Keratinocyte (primary cell): Measurements from ENCODE around the gene KLHDC3. TPM values are rescaled to one million over a fixed set of nuclear protein-coding genes. Genes with fewer than 3 reads are reported as not detected.

ENCODE experiments used
- DNase-seq: peaks from one replicate; pipeline ENCODE4 v3.0.0-alpha.2; 2011; ENCODE audit warnings: low read depth, missing footprints, low spot score
- FAIRE-seq: peaks from 2 replicates; lab custom pipeline; 2011; peaks lifted over from hg19 to GRCh38; lab: Jason Lieb, UNC
- H2AFZ ChIP-seq: 2 replicates; pipeline ENCODE4 v1.6.0; 2012; ENCODE audit warnings: low read length, control low read depth, inconsistent platforms; ENCODE audit not compliant: control insufficient read depth
- H3K27ac ChIP-seq: 2 replicates; pipeline ENCODE4 v1.5.1; 2011; ENCODE audit warnings: low read length; ENCODE audit not compliant: control insufficient read depth, insufficient read depth
- H3K27me3 ChIP-seq: 3 replicates; pipeline ENCODE4 v1.6.0; 2011; ENCODE audit warnings: low read length; ENCODE audit not compliant: control insufficient read depth, insufficient read depth; ENCODE audit errors: extremely low read depth
- H3K36me3 ChIP-seq, 2 experiments: 2 replicates in 1 of 2; 3 replicates in 1 of 2; pipeline ENCODE4 v1.5.1; 2011; ENCODE audit warnings: low read length in 2 of 2, mild to moderate bottlenecking in 1 of 2; ENCODE audit not compliant: control insufficient read depth in 2 of 2, insufficient read depth in 2 of 2; ENCODE audit errors: extremely low read depth in 1 of 2
- H3K4me1 ChIP-seq: 3 replicates; pipeline ENCODE4 v1.5.1; 2011; ENCODE audit warnings: low read length; ENCODE audit not compliant: control insufficient read depth, insufficient read depth; ENCODE audit errors: extremely low read depth
- H3K4me2 ChIP-seq: 3 replicates; pipeline ENCODE4 v1.6.0; 2011; ENCODE audit warnings: low read depth, low read length; ENCODE audit not compliant: control insufficient read depth, insufficient read depth; ENCODE audit errors: extremely low read depth
- H3K4me3 ChIP-seq, 3 experiments: fragments of 200-600 bp in 1 of 3; sonication (generic) in 1 of 3; 2 replicates in 2 of 3; 3 replicates in 1 of 3; pipeline ENCODE4 v1.5.1; 2011 to 2016; ENCODE audit warnings: low read length in 3 of 3, mild to moderate bottlenecking in 3 of 3, control low read depth in 2 of 3, inconsistent platforms in 1 of 3, low read depth in 1 of 3, mixed read lengths in 1 of 3, mixed run types in 1 of 3, moderate library complexity in 1 of 3; ENCODE audit not compliant: control insufficient read depth in 2 of 3, insufficient read depth in 2 of 3; ENCODE audit errors: extremely low read depth in 1 of 3
- H3K79me2 ChIP-seq: 2 replicates; pipeline ENCODE4 v1.6.0; 2012; ENCODE audit warnings: low read length; ENCODE audit not compliant: control insufficient read depth, insufficient read depth
- H3K9ac ChIP-seq: 3 replicates; pipeline ENCODE4 v1.6.0; 2011; ENCODE audit warnings: low read length; ENCODE audit not compliant: control insufficient read depth, insufficient read depth; ENCODE audit errors: extremely low read depth
- H3K9me1 ChIP-seq: 3 replicates; pipeline ENCODE4 v1.6.0; 2011; ENCODE audit warnings: low read length; ENCODE audit not compliant: control insufficient read depth, insufficient read depth; ENCODE audit errors: extremely low read depth
- H3K9me3 ChIP-seq: 2 replicates; pipeline ENCODE4 v1.5.1; 2012; ENCODE audit warnings: low read depth, low read length; ENCODE audit not compliant: control insufficient read depth
- H4K20me1 ChIP-seq: 3 replicates; pipeline ENCODE4 v1.6.0; 2011; ENCODE audit warnings: low read length; ENCODE audit not compliant: control insufficient read depth, insufficient read depth; ENCODE audit errors: extremely low read depth
- CTCF ChIP-seq, 3 experiments: IDR thresholded peaks in 1 of 3; conservative IDR thresholded peaks in 1 of 3; optimal IDR thresholded peaks in 1 of 3; 2 replicates in 2 of 3; 3 replicates in 1 of 3; pipeline versions ENCODE3 to v1.5.1; 2011; ENCODE audit warnings: low read length in 3 of 3, mild to moderate bottlenecking in 3 of 3, moderate library complexity in 2 of 3, control low read depth in 1 of 3, inconsistent platforms in 1 of 3; ENCODE audit not compliant: insufficient read depth in 2 of 3; ENCODE audit errors: extremely low read depth in 1 of 3
- EZH2 ChIP-seq: IDR thresholded peaks from one replicate; pipeline ENCODE4 v1.6.1; 2012; ENCODE audit warnings: inconsistent platforms, mild to moderate bottlenecking, low read length, moderate library complexity
- dilution Hi-C: fragments of 300-500 bp; cut with MboI; formaldehyde crosslinking; loops from one replicate; pipeline ENCODE4 v1.7.0; 2020; ENCODE audit warnings: low sequenced_read_pairs; ENCODE audit not compliant: extremely low pct_ligation_motif_present
- polyA plus RNA-seq, 5 experiments: library from polyadenylated mRNA; depleted of rRNA in 3 of 5; stranded (reverse) in 3 of 5; stranded (forward) in 1 of 5; unstranded in 1 of 5; fragments of >200 nt; gene quantifications; 1 replicate in 1 of 5; 2 replicates in 3 of 5; 3 replicates in 1 of 5; pipeline versions ENCODE4 v1.2.1 to v1.2.3, GENCODE V29; 2011 to 2012; ENCODE audit warnings: missing spikeins in 2 of 5, low read depth in 1 of 5, low replicate concordance in 1 of 5

Gene KLHDC3
- polyA plus RNA-seq, 1 donor (not counting 4 experiments of a cell fraction or from before 2014, with no cell fraction given): 24.8 TPM

DNA sequence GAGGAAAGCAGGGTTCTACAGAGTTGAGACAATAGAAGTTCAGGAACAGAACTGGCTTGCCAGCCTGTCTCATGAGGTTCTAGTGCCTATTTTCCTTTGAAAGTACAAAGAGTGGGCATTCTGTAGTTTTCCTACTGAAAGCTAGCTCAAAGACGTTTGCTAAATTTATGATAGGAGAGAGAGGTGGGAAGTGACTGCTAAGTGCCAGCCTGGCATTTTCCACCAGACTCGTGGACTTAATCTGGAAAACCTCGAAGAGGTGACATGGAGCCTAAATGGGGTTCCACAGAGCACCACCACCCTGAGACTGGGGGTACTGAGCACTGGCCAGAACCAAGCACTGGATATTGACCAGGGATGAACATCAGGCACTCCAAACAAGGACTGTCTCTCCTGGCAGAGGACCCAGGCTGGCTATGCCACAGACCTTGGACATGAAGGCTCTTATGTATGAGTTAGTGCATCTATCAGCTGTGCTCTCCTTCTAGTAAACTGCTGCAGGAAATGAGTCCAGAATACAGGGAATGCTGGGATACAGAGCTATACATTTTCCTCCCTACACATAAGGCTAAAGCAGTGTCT, 42.2 kb upstream of the KLHDC3 start:
- TF ChIP-seq CTCF (optimal IDR thresholded peaks at IDR 0.05 in 1 of 3, IDR thresholded peaks at IDR 0.05 in 1 of 3, conservative IDR thresholded peaks at IDR 0.05 in 1 of 3; ENCODE audit: extremely low read depth in 1 of 3, insufficient read depth in 2 of 3, low read length in 3 of 3) (no peak), EZH2 (no peak)
- Histone ChIP-seq H3K27ac (no peak overlapping the region), H4K20me1 (no peaks in the 10 kb centered on the region), H3K27me3 (no peaks in the 10 kb centered on the region), H3K4me3 (no peak overlapping the region), H3K9me1 (peaks cover 3% of the 10 kb centered on the region), H3K9me3 (no peaks in the 10 kb centered on the region), H3K4me2 (no peak overlapping the region), H3K9ac (no peak overlapping the region), H3K36me3 (peaks cover 10 to 12% of the 10 kb centered on the region in 2 experiments), H2AFZ (no peak overlapping the region), H3K79me2 (peaks cover 1% of the 10 kb centered on the region), H3K4me1 (peaks cover 19% of the 10 kb centered on the region)
- DNase-seq (no peak), FAIRE-seq (no peak)
- dilution Hi-C loops: no loop called here

DNA sequence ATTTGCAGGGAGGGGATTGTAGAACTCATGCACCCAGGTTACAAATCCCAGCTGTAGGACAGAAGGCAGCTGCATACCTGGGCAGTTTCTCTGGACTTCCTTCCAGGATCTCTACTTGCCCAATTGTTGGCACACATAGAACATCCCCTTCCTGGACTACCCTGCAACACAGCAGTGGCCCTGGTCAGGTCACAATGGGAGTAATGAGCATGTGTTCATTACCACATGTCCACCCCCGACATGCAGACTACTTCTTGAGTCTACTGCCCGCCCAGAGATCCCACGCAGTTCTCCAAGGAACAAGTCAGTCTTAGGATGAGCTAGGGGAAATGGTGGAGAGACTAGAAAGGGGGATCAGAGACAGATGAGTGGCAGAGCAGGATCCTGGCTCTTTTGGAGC, 40.1 kb upstream of the KLHDC3 start:
- no peak overlapping the region for H3K27ac ChIP-seq
- peaks cover 25% of the 10 kb centered on the region for H3K4me1 ChIP-seq
- FAIRE-seq (no peak), DNase-seq (no peak)
- no peak for TF ChIP-seq CTCF (optimal IDR thresholded peaks at IDR 0.05 in 1 of 3, IDR thresholded peaks at IDR 0.05 in 1 of 3, conservative IDR thresholded peaks at IDR 0.05 in 1 of 3; ENCODE audit: extremely low read depth in 1 of 3, insufficient read depth in 2 of 3, low read length in 3 of 3)
- H4K20me1 ChIP-seq: no peaks in the 10 kb centered on the region
- H2AFZ ChIP-seq: no peak overlapping the region
- H3K9ac ChIP-seq: no peak overlapping the region
- H3K79me2 ChIP-seq: peaks cover 20% of the 10 kb centered on the region
- H3K36me3 ChIP-seq: peaks cover 4 to 6% of the 10 kb centered on the region in 2 experiments
- no peak overlapping the region for H3K4me2 ChIP-seq
- no peak overlapping the region for H3K4me3 ChIP-seq
- H3K9me3 ChIP-seq: no peaks in the 10 kb centered on the region
- dilution Hi-C loops: no loop called here
- H3K9me1 ChIP-seq: peaks cover 3% of the 10 kb centered on the region
- no peaks in the 10 kb centered on the region for H3K27me3 ChIP-seq
